ENCODE measurements around the gene BAZ2B.

DNA sequence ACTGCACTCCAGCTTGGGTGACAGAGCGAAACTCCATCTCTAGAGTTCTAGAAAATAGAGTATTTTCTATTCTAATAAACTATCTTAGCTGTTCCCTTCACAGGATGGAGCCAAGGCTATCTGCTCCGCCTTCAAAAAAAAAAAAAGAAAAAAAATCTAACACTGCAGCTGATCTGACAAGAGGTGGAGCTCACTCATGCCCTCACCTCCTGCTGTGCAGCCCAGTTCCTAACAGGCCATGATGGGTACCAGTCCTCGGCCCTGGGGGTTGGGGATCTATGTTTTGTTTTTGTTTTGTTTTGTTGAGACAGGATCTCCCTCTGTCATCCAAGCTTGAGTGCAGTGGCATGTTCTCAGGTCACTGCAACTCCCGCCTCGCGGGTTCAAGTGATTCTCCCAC is 332.8 kb downstream of the BAZ2B start:
- TF ChIP-seq CTCF (IDR thresholded peaks at IDR 0.05; ENCODE audit: borderline replicate concordance, extremely low read depth, low read length, poor library complexity, severe bottlenecking) (no peak), EZH2 (IDR thresholded peaks at IDR 0.05; ENCODE audit: borderline replicate concordance, low read depth, low read length, severe bottlenecking) (no peak)
